ENCODE results near the gene TVP23A. TPM values are rescaled to one million over a fixed set of nuclear protein-coding genes. Genes with fewer than 3 reads are reported as not detected.

The TVP23A gene
- total and polyA plus RNA-seq, 8 donors: 0.47 to 8.4 (median 6.7) TPM

DNA sequence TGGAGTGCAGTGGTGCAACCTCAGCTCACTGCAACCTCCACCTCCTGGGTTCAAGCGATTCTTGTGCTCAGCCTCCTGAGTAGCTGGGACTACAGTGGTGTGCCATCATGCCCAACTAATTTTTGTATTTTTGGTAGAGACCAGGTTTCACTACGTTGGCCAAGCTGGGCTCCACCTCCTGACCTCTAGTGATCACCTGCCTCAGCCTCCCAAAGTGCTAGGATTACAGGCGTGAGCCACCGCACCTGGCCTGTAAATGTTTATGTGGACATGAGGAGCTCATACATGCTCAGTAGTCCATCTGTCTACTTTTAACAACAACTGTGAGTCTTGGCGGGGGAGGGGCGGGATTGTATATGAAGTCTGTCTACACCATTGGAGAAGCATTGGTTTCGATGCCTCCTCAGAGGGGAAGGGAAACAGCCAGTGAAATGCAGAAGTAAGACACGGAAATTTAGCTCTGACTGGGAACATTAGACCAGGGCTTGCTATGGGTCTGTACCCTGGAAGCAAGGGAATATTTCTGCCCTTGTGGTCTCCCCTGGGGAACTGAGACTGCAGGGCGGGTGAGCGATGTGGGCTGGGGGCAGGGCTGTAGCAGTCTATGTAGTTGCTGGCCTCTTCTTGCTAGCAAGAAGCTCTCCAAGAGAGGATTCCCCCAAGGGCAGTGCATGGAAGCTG lies 65.6 kb downstream of the TVP23A start:
- DNase-seq: peak in 1 of 4 donors; percentile 73
- peak; percentile 47 for ATAC-seq
- intact Hi-C loops (cut with DNase I): no loop called here
- peak overlapping the region in 1 of 2 donors; percentile 37 for H3K27ac ChIP-seq
- H3K4me3 ChIP-seq: no peak overlapping the region
- no peaks in the 10 kb centered on the region for H3K27me3 ChIP-seq
- peaks cover 0 to 42% of the 10 kb centered on the region in 2 donors for H3K4me1 ChIP-seq
- TF ChIP-seq, protein P1, sequence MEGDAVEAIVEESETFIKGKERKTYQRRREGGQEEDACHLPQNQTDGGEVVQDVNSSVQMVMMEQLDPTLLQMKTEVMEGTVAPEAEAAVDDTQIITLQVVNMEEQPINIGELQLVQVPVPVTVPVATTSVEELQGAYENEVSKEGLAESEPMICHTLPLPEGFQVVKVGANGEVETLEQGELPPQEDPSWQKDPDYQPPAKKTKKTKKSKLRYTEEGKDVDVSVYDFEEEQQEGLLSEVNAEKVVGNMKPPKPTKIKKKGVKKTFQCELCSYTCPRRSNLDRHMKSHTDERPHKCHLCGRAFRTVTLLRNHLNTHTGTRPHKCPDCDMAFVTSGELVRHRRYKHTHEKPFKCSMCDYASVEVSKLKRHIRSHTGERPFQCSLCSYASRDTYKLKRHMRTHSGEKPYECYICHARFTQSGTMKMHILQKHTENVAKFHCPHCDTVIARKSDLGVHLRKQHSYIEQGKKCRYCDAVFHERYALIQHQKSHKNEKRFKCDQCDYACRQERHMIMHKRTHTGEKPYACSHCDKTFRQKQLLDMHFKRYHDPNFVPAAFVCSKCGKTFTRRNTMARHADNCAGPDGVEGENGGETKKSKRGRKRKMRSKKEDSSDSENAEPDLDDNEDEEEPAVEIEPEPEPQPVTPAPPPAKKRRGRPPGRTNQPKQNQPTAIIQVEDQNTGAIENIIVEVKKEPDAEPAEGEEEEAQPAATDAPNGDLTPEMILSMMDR (IDR thresholded peaks at IDR 0.05): no peak
- H3K9me3 ChIP-seq: no peaks in the 10 kb centered on the region
- peaks cover 0 to 83% of the 10 kb centered on the region in 2 donors for H3K36me3 ChIP-seq

DNA sequence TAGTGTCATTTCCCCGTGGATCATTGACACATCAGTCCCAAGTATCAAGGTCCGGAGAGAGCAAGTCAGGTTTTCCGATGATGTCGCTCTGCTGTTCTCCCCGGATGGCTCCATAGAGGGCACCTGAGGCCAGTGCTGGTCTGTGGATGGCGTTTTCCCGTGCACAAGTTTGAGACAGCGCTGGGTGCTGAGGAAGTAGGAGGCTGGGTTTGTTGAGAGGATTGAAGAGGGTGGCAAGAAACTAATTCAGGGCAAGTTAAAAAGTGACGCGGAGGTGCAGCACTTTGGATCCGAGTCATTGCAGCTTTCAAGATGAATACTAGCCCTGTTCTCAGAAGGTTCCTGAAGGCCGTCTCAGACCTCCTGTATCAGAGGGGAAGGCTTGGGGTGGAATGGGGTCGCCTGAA lies 67.3 kb downstream of the TVP23A start:
- Histone ChIP-seq H3K4me3 (no peak overlapping the region), H3K9me3 (no peaks in the 10 kb centered on the region), H3K27ac (no peak overlapping the region), H3K36me3 (peaks cover 0 to 78% of the 10 kb centered on the region in 2 donors), H3K27me3 (no peaks in the 10 kb centered on the region), H3K4me1 (peaks cover 0 to 42% of the 10 kb centered on the region in 2 donors)
- intact Hi-C loops (cut with DNase I): no loop called here
- DNase-seq (no peak), ATAC-seq (no peak)
- TF ChIP-seq, protein P1 (IDR thresholded peaks at IDR 0.05): no peak

DNA sequence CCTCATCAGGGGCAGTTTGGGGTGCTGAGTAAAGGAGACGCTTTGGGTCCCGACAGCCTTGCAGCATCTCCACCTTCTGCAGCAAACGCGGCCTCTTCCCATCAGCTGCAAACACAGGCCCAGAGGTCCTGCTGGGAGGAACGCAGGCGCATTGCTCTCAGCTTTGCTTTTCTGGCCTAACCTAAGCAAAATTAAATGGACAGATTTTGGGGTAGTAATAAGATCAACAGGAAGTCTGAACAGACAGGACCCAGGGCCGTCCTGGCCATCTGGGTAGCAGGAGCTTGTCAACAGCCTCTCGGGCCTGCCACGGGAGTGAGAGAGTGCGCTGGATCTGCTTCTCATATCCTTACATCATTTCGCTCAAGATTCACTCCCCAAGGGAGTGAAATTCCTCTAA lies 67.8 kb downstream of the TVP23A start:
- TF ChIP-seq, protein P1 (IDR thresholded peaks at IDR 0.05): no peak
- Histone ChIP-seq H3K27ac (no peak overlapping the region), H3K4me1 (peaks cover 3 to 46% of the 10 kb centered on the region in 2 donors), H3K27me3 (no peaks in the 10 kb centered on the region), H3K4me3 (no peak overlapping the region), H3K9me3 (no peaks in the 10 kb centered on the region), H3K36me3 (peaks cover 0 to 73% of the 10 kb centered on the region in 2 donors)
- intact Hi-C loops (cut with DNase I): no loop called here
- ATAC-seq: no peak
- DNase-seq: no peak

DNA sequence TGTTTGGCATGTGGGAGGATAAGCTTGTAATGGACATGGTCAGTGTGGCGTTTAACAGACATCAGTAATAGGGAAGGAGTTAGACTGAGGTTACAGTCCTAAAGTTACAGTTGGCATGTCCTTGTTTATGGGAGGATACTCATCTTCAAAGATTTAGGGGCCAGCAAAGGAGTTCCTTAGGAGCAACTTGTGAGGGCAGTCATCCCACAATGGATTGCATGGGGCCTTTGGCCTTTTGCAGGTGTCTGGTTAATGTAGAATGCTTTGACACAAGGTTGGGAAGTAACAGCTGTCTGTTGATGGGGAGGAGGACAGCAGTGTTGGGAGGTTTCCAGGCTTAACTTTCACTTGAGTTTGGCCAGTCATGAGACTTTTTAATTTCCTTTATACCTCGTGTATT lies 72.8 kb downstream of the TVP23A start:
- DNase-seq: no peak
- no peaks in the 10 kb centered on the region for H3K9me3 ChIP-seq
- peaks cover 0 to 37% of the 10 kb centered on the region in 2 donors for H3K36me3 ChIP-seq
- TF ChIP-seq, protein P1 (IDR thresholded peaks at IDR 0.05): no peak
- H3K27ac ChIP-seq: peak overlapping the region in 1 of 2 donors; percentile 42
- intact Hi-C loops (cut with DNase I): no loop called here
- H3K27me3 ChIP-seq: no peaks in the 10 kb centered on the region
- H3K4me3 ChIP-seq: no peak overlapping the region
- no peak for ATAC-seq
- H3K4me1 ChIP-seq: peaks cover 18 to 46% of the 10 kb centered on the region in 2 donors

DNA sequence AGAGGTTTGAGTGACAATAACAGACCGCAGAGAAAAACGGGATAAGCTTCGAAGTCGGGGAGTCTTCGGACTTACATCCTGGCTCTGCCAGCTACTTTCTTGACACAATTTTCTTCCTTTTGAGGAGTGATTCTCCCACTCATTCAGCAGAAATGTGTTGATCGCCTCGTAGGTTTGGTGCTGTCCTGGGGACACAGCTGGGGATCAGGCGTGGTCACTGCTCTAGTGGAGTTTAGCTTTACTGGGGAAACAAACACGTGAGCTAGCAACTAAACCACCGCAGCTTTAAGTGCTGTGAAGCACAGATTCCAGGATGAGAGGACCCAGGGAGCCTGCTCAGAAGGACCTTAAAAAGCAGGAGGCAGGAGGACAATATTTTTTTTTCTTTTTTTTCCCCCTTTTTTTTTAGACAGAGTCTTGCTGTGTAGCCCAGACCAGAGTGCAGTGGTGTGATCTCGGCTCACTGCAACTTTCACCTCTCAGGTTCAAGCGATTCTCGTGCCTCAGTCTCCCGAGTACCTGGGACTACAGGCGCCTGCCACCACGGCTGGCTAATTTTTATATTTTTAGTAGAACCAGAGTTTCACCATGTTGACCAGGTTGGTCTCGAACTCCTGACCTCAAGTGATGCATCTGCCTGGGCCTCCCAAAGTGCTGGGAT lies 74.1 kb downstream of the TVP23A start:
- DNase-seq (peak in 1 of 4 donors; percentile 51), ATAC-seq (peak; percentile 33)
- TF ChIP-seq, protein P1 (IDR thresholded peaks at IDR 0.05): no peak
- intact Hi-C loops (cut with DNase I): no loop called here
- Histone ChIP-seq H3K4me1 (peaks cover 18 to 35% of the 10 kb centered on the region in 2 donors), H3K27ac (peak overlapping the region; percentile 97 to 98), H3K36me3 (peaks cover 0 to 25% of the 10 kb centered on the region in 2 donors), H3K27me3 (no peaks in the 10 kb centered on the region), H3K4me3 (peak overlapping the region; percentile 47 to 51), H3K9me3 (no peaks in the 10 kb centered on the region)

All from left lung (tissue), 10 donors.